H9 (cell line): Measurements from ENCODE around the gene MACC1. TPM values are rescaled to one million over a fixed set of nuclear protein-coding genes. Genes with fewer than 3 reads are reported as not detected.
A peak's percentile ranks its signal among the peaks of the same experiment; 100 is the strongest.

ENCODE experiments used
- DNase-seq: peaks from one replicate; pipeline ENCODE4 v3.0.0-alpha.2; 2017
- H2AFZ ChIP-seq: one replicate; pipeline ENCODE4 v1.6.1; 2013; ENCODE audit warnings: mild to moderate bottlenecking, low read length, control low read depth, moderate library complexity
- H2AK5ac ChIP-seq: 2 replicates; pipeline ENCODE4 v1.6.1; 2013; ENCODE audit warnings: low read length, control low read depth, mixed read lengths; ENCODE audit not compliant: insufficient read length
- H2BK120ac ChIP-seq: one replicate; pipeline ENCODE4 v1.6.1; 2013; ENCODE audit warnings: low read depth, mild to moderate bottlenecking, low read length, control low read depth, inconsistent platforms; ENCODE audit not compliant: poor library complexity, severe bottlenecking
- H2BK12ac ChIP-seq: 2 replicates; pipeline ENCODE4 v1.6.1; 2013; ENCODE audit warnings: low read length, control low read depth, mixed read lengths, low read depth; ENCODE audit not compliant: insufficient read length
- H2BK15ac ChIP-seq: 2 replicates; pipeline ENCODE4 v1.6.1; 2013; ENCODE audit warnings: low read depth, low read length, control low read depth
- H2BK20ac ChIP-seq: one replicate; pipeline ENCODE4 v1.6.1; 2013; ENCODE audit warnings: low read depth, mild to moderate bottlenecking, low read length, control low read depth, inconsistent platforms; ENCODE audit not compliant: poor library complexity, severe bottlenecking
- H2BK5ac ChIP-seq: 2 replicates; pipeline ENCODE4 v1.6.1; 2013; ENCODE audit warnings: low read length, control low read depth, mixed read lengths; ENCODE audit not compliant: insufficient read length
- H3K14ac ChIP-seq: 2 replicates; pipeline ENCODE4 v1.6.1; 2013; ENCODE audit warnings: low read length, control low read depth; ENCODE audit not compliant: insufficient read depth
- H3K18ac ChIP-seq: 2 replicates; pipeline ENCODE4 v1.6.1; 2013; ENCODE audit warnings: low read depth, mild to moderate bottlenecking, mixed read lengths, low read length, control low read depth; ENCODE audit not compliant: insufficient read length
- H3K23ac ChIP-seq: 2 replicates; pipeline ENCODE4 v1.6.1; 2013; ENCODE audit warnings: low read length, control low read depth, mixed read lengths, low read depth; ENCODE audit not compliant: insufficient read length
- H3K23me2 ChIP-seq: 2 replicates; pipeline ENCODE4 v1.6.1; 2013; ENCODE audit warnings: low read depth, mild to moderate bottlenecking, mixed read lengths, low read length, control low read depth; ENCODE audit not compliant: insufficient read length, poor library complexity, severe bottlenecking
- H3K27ac ChIP-seq: 2 replicates; pipeline ENCODE4 v1.5.1; 2013; ENCODE audit warnings: low read length, control low read depth, mixed read lengths, low read depth; ENCODE audit not compliant: insufficient read length
- H3K27me3 ChIP-seq: 2 replicates; pipeline ENCODE4 v1.6.1; 2013; ENCODE audit warnings: low read length, control low read depth, inconsistent platforms; ENCODE audit not compliant: insufficient read depth
- H3K4ac ChIP-seq: 2 replicates; pipeline ENCODE4 v1.6.1; 2013; ENCODE audit warnings: low read depth, mild to moderate bottlenecking, control low read depth, inconsistent platforms, low read length, moderate library complexity
- H3K4me1 ChIP-seq: 2 replicates; pipeline ENCODE4 v1.6.1; 2013; ENCODE audit warnings: low read length, control low read depth, inconsistent platforms; ENCODE audit not compliant: insufficient read depth
- H3K4me2 ChIP-seq: 2 replicates; pipeline ENCODE4 v1.6.1; 2013; ENCODE audit warnings: low read length, control low read depth, mixed read lengths; ENCODE audit not compliant: insufficient read length, insufficient read depth
- H3K56ac ChIP-seq: 2 replicates; pipeline ENCODE4 v1.6.1; 2013; ENCODE audit warnings: low read depth, mild to moderate bottlenecking, mixed read lengths, low read length, control low read depth; ENCODE audit not compliant: insufficient read length
- H3K79me1 ChIP-seq: 2 replicates; pipeline ENCODE4 v1.6.1; 2013; ENCODE audit warnings: low read depth, mild to moderate bottlenecking, moderate library complexity, low read length, control low read depth, inconsistent platforms; ENCODE audit not compliant: insufficient read depth, poor library complexity, severe bottlenecking
- H3K79me2 ChIP-seq: 2 replicates; pipeline ENCODE4 v1.6.1; 2013; ENCODE audit warnings: low read length, control low read depth, inconsistent platforms; ENCODE audit not compliant: insufficient read depth
- H3K9ac ChIP-seq: 2 replicates; pipeline ENCODE4 v1.6.1; 2013; ENCODE audit warnings: low read length, control low read depth, mixed read lengths; ENCODE audit not compliant: insufficient read length; ENCODE audit errors: extremely low read depth
- H3K9me3 ChIP-seq: one replicate; pipeline ENCODE4 v1.6.1; 2013; ENCODE audit warnings: low read depth, low read length, inconsistent platforms; ENCODE audit not compliant: control insufficient read depth
- H3T11ph ChIP-seq: one replicate; pipeline ENCODE4 v1.6.1; 2013; ENCODE audit warnings: mild to moderate bottlenecking, low read length, control low read depth, inconsistent platforms
- H4K20me1 ChIP-seq: one replicate; pipeline ENCODE4 v1.6.1; 2013; ENCODE audit not compliant: control insufficient read depth, insufficient read length, insufficient read depth
- H4K5ac ChIP-seq: 2 replicates; pipeline ENCODE4 v1.6.1; 2013; ENCODE audit warnings: low read depth, mild to moderate bottlenecking, mixed read lengths, low read length, control low read depth; ENCODE audit not compliant: insufficient read length
- H4K8ac ChIP-seq: replicated peaks from 2 replicates; pipeline ENCODE4 v1.6.1; 2013; ENCODE audit warnings: low read length, control low read depth, mixed read lengths, low read depth; ENCODE audit not compliant: insufficient read length
- H4K91ac ChIP-seq: 2 replicates; pipeline ENCODE4 v1.6.1; 2013; ENCODE audit warnings: low read depth, mild to moderate bottlenecking, moderate library complexity, mixed read lengths, low read length, control low read depth; ENCODE audit not compliant: insufficient read length
- H3K27ac Mint-ChIP-seq, 3 experiments: 2 replicates in 2 of 3; 3 replicates in 1 of 3; pipeline ENCODE4 v1.8.0; 2020 to 2021; ENCODE audit warnings: mixed read lengths in 3 of 3, mild to moderate bottlenecking in 1 of 3, moderate library complexity in 1 of 3
- H3K27me3 Mint-ChIP-seq: 2 replicates; pipeline ENCODE4 v1.8.0; 2021; ENCODE audit warnings: low read depth, mild to moderate bottlenecking, moderate library complexity, mixed read lengths
- H3K36me3 Mint-ChIP-seq, 3 experiments: 2 replicates in 2 of 3; 3 replicates in 1 of 3; pipeline ENCODE4 v1.8.0; 2020 to 2021; ENCODE audit warnings: low read depth in 3 of 3, mixed read lengths in 3 of 3; ENCODE audit not compliant: insufficient read depth in 1 of 3
- H3K4me1 Mint-ChIP-seq, 2 experiments: 2 replicates each; pipeline ENCODE4 v1.8.0; 2020; ENCODE audit warnings: mixed read lengths in 2 of 2
- H3K4me3 Mint-ChIP-seq, 2 experiments: 2 replicates in 1 of 2; 3 replicates in 1 of 2; pipeline ENCODE4 v1.8.0; 2020 to 2021; ENCODE audit warnings: mild to moderate bottlenecking in 2 of 2, mixed read lengths in 2 of 2, moderate library complexity in 1 of 2
- H3K9me3 Mint-ChIP-seq, 2 experiments: 2 replicates in 1 of 2; 3 replicates in 1 of 2; pipeline ENCODE4 v1.8.0; 2020; ENCODE audit warnings: mild to moderate bottlenecking in 2 of 2, mixed read lengths in 2 of 2, moderate library complexity in 1 of 2
- CTCF ChIP-seq: fragments of 200-600 bp; sonication (generic); conservative IDR thresholded peaks from 3 replicates; pipeline ENCODE4 v1.8.0; 2021; ENCODE audit warnings: antibody characterized with exemption, mild to moderate bottlenecking
- WGBS: extraction: QIAGEN DNeasy Blood & Tissue Kit; methylation state at CpG from one replicate; pipeline ENCODE4 v1.1.7; 2013; ENCODE audit warnings: missing lambda C conversion rate, low lambda C conversion rate, mixed read lengths; ENCODE audit not compliant: insufficient read length; ENCODE audit errors: extremely low coverage; 5-methylcytosine and 5-hydroxymethylcytosine counted together
- long read RNA-seq: library from polyadenylated mRNA; unstranded; transcript quantifications from one replicate; pipeline ENCODE4 v2.0.0, GENCODE V29; 2020
- total RNA-seq: library from RNA; stranded (reverse); gene quantifications from 2 replicates; pipeline ENCODE4 v1.2.1, GENCODE V29; 2021

MACC1 gene
- total RNA-seq: 9.8 and 11.0 TPM in 2 replicates
- long read RNA-seq, partial matches to known transcripts: 4 of 16 reads
- long read RNA-seq, other reads (novel, unspliced or antisense): 10 of 16 reads

- Histone ChIP-seq H4K5ac (no peak within 1 kb of the TSS), H3K4ac (no peak within 1 kb of the TSS), H3K79me1 (no peaks in the 10 kb centered on the region), H2BK20ac (no peak within 1 kb of the TSS), H3K9me3 (no peaks in the 10 kb centered on the region), H3K14ac (no peak within 1 kb of the TSS), H2AK5ac (no peak within 1 kb of the TSS), H2BK12ac (peak within 1 kb of the TSS; percentile 74), H2BK5ac (no peak within 1 kb of the TSS), H2BK15ac (no peak within 1 kb of the TSS), H3K27ac (peak within 1 kb of the TSS; percentile 42), H3K23me2 (no peaks in the 10 kb centered on the region), H2BK120ac (no peak within 1 kb of the TSS), H4K20me1 (no peaks in the 10 kb centered on the region), H3K4me2 (peak within 1 kb of the TSS; percentile 11), H3K56ac (no peak within 1 kb of the TSS), H2AFZ (no peak within 1 kb of the TSS), H3T11ph (no peak within 1 kb of the TSS), H4K91ac (no peak within 1 kb of the TSS), H3K9ac (no peak within 1 kb of the TSS), H3K4me1 (peaks cover 9% of the 10 kb centered on the region; the same call in 1 of the 2 replicates), H4K8ac (no peak within 1 kb of the TSS), H3K27me3 (no peaks in the 10 kb centered on the region), H3K79me2 (no peaks in the 10 kb centered on the region), H3K23ac (no peak within 1 kb of the TSS), H3K18ac (peak within 1 kb of the TSS; percentile 1)
- Mint-ChIP-seq H3K4me3 (peak within 1 kb of the TSS; percentile 56 to 72), H3K36me3 (peaks cover 0 to 7% (median 5%) of the 10 kb centered on the region in 3 experiments; a peak in 4 of 7 replicates), H3K27me3 (no peaks in the 10 kb centered on the region), H3K27ac (peak within 1 kb of the TSS; percentile 95 to 100 (median 99)), H3K4me1 (peaks cover 38 to 40% of the 10 kb centered on the region in 2 experiments), H3K9me3 (peaks cover 0 to 5% of the 10 kb centered on the region in 2 experiments; a peak in 2 of 5 replicates)
- no CpG with 5 or more reads among the region's 6 CpGs for WGBS
- TF ChIP-seq CTCF: peak; percentile 68
- peak; percentile 90 for DNase-seq
These were observed at the start of gene MACC1 for GRCh38 chr7:20217193-20217948. Gene MACC1, minus strand, starts transcription at chr7:20217384. Its CDS starts 55,522 bp downstream, at chr7:20161862.
